HepG2 (cell line): ENCODE results near the gene SOX9. TPM values are rescaled to one million over a fixed set of nuclear protein-coding genes. Genes with fewer than 3 reads are reported as not detected.

Experiments
- ARID2 ChIP-seq: sonication (generic); formaldehyde crosslinking; IDR thresholded peaks from 2 replicates; pipeline ENCODE4 v1.8.1; 2022; ENCODE audit warnings: mild to moderate bottlenecking, missing genetic modification reagents, borderline replicate concordance
- HNF4A ChIP-seq: sonication (generic); formaldehyde crosslinking; IDR thresholded peaks from 2 replicates; pipeline ENCODE4 v1.4.0; 2020; ENCODE audit warnings: missing genetic modification reagents
- HNRNPL ChIP-seq: fragments of 200-400 bp; formaldehyde crosslinking; IDR thresholded peaks from 2 replicates; pipeline ENCODE4 v1.6.1; 2017; ENCODE audit warnings: mild to moderate bottlenecking, low read depth, low read length
- MAFG ChIP-seq: sonication (generic); formaldehyde crosslinking; IDR thresholded peaks from 2 replicates; pipeline ENCODE4 v1.5.1; 2020; ENCODE audit warnings: mild to moderate bottlenecking, missing genetic modification reagents
- MXD4 ChIP-seq: IDR thresholded peaks from 2 replicates; pipeline ENCODE4 v1.6.1; 2016; ENCODE audit warnings: mild to moderate bottlenecking, missing biosample characterization, missing genetic modification reagents
- MXI1 ChIP-seq: IDR thresholded peaks from 3 replicates; pipeline ENCODE4 v1.6.1; 2012; ENCODE audit warnings: low read depth, low read length, inconsistent platforms, borderline replicate concordance
- SMAD9 ChIP-seq: sonication (generic); formaldehyde crosslinking; IDR thresholded peaks from 2 replicates; pipeline ENCODE4 v1.5.1; 2020; ENCODE audit warnings: mild to moderate bottlenecking, missing genetic modification reagents
- SP4 ChIP-seq: sonication (generic); formaldehyde crosslinking; IDR thresholded peaks from 2 replicates; pipeline ENCODE4 v1.8.1; 2023; ENCODE audit warnings: mild to moderate bottlenecking, missing genetic modification reagents
- ZNF17 ChIP-seq: sonication (generic); formaldehyde crosslinking; IDR thresholded peaks from 2 replicates; pipeline ENCODE4 v1.5.0; 2020; ENCODE audit warnings: mild to moderate bottlenecking, missing genetic modification reagents
- ZNF335 ChIP-seq: sonication (generic); formaldehyde crosslinking; IDR thresholded peaks from 2 replicates; pipeline ENCODE4 v1.4.0; 2020; ENCODE audit warnings: missing genetic modification reagents
- ZNF431 ChIP-seq: sonication (generic); formaldehyde crosslinking; IDR thresholded peaks from 2 replicates; pipeline ENCODE4 v1.9.0; 2022; ENCODE audit warnings: missing genetic modification reagents, low read depth, mild to moderate bottlenecking, borderline replicate concordance
- ZNF432 ChIP-seq: sonication (generic); formaldehyde crosslinking; IDR thresholded peaks from 2 replicates; pipeline ENCODE4 v1.5.0; 2020; ENCODE audit warnings: missing genetic modification reagents, mild to moderate bottlenecking, borderline replicate concordance
- ZNF530 ChIP-seq: sonication (generic); formaldehyde crosslinking; IDR thresholded peaks from 2 replicates; pipeline ENCODE4 v1.5.0; 2020; ENCODE audit warnings: low read depth, mild to moderate bottlenecking, missing genetic modification reagents
- ZNF567 ChIP-seq: sonication (generic); formaldehyde crosslinking; IDR thresholded peaks from 2 replicates; pipeline ENCODE4 v1.8.1; 2023; ENCODE audit warnings: mild to moderate bottlenecking, missing genetic modification reagents, borderline replicate concordance
- ZNF570 ChIP-seq: sonication (generic); formaldehyde crosslinking; IDR thresholded peaks from 2 replicates; pipeline ENCODE4 v1.4.0; 2020; ENCODE audit warnings: mild to moderate bottlenecking, missing genetic modification reagents, borderline replicate concordance
- ZNF660 ChIP-seq: sonication (generic); formaldehyde crosslinking; IDR thresholded peaks from 2 replicates; pipeline ENCODE4 v1.5.1; 2020; ENCODE audit warnings: mild to moderate bottlenecking, low read depth, missing genetic modification reagents, borderline replicate concordance
- ZNF672 ChIP-seq: sonication (generic); formaldehyde crosslinking; IDR thresholded peaks from 2 replicates; pipeline ENCODE4 v1.8.1; 2022; ENCODE audit warnings: missing genetic modification reagents
- ZSCAN12 ChIP-seq: sonication (generic); formaldehyde crosslinking; IDR thresholded peaks from 2 replicates; pipeline ENCODE4 v1.9.0; 2021; ENCODE audit warnings: mild to moderate bottlenecking, missing genetic modification reagents
- polyA plus RNA-seq, 8 experiments: library from polyadenylated mRNA; depleted of rRNA in 3 of 8; stranded (reverse) in 7 of 8; unstranded in 1 of 8; fragments of >200 nt; fragmentation: Illumina TruSeq in 4 of 8; extraction: Trizol in 4 of 8; gene quantifications; 2 replicates each; pipeline versions ENCODE4 v1.2.1 to v1.2.3, GENCODE V29; 2011 to 2016; ENCODE audit warnings: low read depth in 4 of 8, missing spikeins in 1 of 8, mixed read lengths in 1 of 8; ENCODE audit not compliant: insufficient read depth in 1 of 8
- total RNA-seq, 5 experiments: library from RNA; depleted of rRNA; stranded (reverse); fragments of >200 nt; fragmentation: Illumina TruSeq; extraction: Trizol; gene quantifications; 2 replicates each; pipeline ENCODE4 v1.2.3, GENCODE V29; 2016; ENCODE audit warnings: low read depth in 1 of 5
- TF ChIP-seq, protein P1 (sequence below): sonication (generic); formaldehyde crosslinking; IDR thresholded peaks from 2 replicates; pipeline ENCODE4 v1.5.1; 2020; ENCODE audit warnings: mild to moderate bottlenecking, missing genetic modification reagents, moderate library complexity
- TF ChIP-seq, protein P2 (sequence below): sonication (generic); formaldehyde crosslinking; IDR thresholded peaks from 2 replicates; pipeline ENCODE4 v1.4.0; 2020; ENCODE audit warnings: mild to moderate bottlenecking, missing genetic modification reagents
- TF ChIP-seq, protein P3 (sequence below): sonication (generic); formaldehyde crosslinking; IDR thresholded peaks from 2 replicates; pipeline ENCODE4 v1.5.0; 2020; ENCODE audit warnings: mild to moderate bottlenecking, missing genetic modification reagents
- TF ChIP-seq, protein P4 (sequence below): sonication (generic); formaldehyde crosslinking; IDR thresholded peaks from 2 replicates; pipeline ENCODE4 v1.4.0; 2020; ENCODE audit warnings: missing genetic modification reagents

SOX9 gene
- total and polyA plus RNA-seq, 2 of the 13 experiments (the other 11 are each of a cell fraction or from before 2014, with no cell fraction given): 16.1 to 27.6 TPM

DNA sequence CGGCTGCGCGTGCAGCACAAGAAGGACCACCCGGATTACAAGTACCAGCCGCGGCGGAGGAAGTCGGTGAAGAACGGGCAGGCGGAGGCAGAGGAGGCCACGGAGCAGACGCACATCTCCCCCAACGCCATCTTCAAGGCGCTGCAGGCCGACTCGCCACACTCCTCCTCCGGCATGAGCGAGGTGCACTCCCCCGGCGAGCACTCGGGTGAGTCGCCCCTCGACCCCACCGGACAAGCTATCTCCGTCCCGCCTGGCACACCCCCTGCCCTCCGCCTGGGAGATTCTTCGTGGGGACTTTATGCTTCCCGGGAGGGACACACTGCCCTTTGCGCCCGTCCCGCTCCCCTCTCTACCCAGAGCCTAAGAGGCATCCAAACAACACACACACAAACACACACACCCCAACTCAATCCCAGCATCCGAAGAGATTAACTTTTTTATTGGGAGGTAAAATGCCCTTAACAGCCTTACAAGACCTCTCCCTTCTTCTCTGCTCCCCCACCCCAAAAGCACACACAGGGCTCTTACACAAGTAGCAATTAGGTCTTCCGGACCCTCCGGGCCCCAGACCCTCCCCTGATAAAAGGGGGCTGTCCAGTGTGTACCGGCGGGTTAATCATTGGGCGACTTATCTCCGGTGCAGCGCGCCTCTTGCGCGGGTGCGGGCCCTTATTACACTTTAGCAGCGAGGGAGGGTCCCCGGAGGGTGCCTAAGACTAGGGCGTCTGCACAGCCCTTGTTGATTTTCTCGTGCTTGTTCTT is 2.1 kb downstream of the SOX9 start (continued):
- TF ChIP-seq, protein P1, sequence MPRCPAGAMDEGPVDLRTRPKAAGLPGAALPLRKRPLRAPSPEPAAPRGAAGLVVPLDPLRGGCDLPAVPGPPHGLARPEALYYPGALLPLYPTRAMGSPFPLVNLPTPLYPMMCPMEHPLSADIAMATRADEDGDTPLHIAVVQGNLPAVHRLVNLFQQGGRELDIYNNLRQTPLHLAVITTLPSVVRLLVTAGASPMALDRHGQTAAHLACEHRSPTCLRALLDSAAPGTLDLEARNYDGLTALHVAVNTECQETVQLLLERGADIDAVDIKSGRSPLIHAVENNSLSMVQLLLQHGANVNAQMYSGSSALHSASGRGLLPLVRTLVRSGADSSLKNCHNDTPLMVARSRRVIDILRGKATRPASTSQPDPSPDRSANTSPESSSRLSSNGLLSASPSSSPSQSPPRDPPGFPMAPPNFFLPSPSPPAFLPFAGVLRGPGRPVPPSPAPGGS (CRISPR knock-in tag): peak; percentile 29; the same call in 1 of the 2 replicates
- peak; percentile 68 for TF ChIP-seq HNF4A (CRISPR knock-in tag)
- TF ChIP-seq HNRNPL: peak; percentile 95
- peak; percentile 50; the same call in 1 of the 2 replicates for TF ChIP-seq ARID2 (CRISPR knock-in tag)
- TF ChIP-seq ZNF567 (CRISPR knock-in tag): 0 out of 2 replicates have a peak, but pooled peaks have one; percentile 63
- TF ChIP-seq, protein P2, sequence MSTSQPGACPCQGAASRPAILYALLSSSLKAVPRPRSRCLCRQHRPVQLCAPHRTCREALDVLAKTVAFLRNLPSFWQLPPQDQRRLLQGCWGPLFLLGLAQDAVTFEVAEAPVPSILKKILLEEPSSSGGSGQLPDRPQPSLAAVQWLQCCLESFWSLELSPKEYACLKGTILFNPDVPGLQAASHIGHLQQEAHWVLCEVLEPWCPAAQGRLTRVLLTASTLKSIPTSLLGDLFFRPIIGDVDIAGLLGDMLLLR: no peak
- no peak for TF ChIP-seq ZNF335 (CRISPR knock-in tag)
- 0 out of 2 replicates have a peak, but pooled peaks have one; percentile 25 for TF ChIP-seq ZNF432 (CRISPR knock-in tag)
- no peak for TF ChIP-seq ZNF660
- no peak for TF ChIP-seq MAFG
- TF ChIP-seq SMAD9: no peak
- no peak for TF ChIP-seq ZNF570 (CRISPR knock-in tag)
- peak; percentile 15 for TF ChIP-seq SP4 (CRISPR knock-in tag)
- no peak for TF ChIP-seq ZNF17 (CRISPR knock-in tag)
- TF ChIP-seq, protein P3, sequence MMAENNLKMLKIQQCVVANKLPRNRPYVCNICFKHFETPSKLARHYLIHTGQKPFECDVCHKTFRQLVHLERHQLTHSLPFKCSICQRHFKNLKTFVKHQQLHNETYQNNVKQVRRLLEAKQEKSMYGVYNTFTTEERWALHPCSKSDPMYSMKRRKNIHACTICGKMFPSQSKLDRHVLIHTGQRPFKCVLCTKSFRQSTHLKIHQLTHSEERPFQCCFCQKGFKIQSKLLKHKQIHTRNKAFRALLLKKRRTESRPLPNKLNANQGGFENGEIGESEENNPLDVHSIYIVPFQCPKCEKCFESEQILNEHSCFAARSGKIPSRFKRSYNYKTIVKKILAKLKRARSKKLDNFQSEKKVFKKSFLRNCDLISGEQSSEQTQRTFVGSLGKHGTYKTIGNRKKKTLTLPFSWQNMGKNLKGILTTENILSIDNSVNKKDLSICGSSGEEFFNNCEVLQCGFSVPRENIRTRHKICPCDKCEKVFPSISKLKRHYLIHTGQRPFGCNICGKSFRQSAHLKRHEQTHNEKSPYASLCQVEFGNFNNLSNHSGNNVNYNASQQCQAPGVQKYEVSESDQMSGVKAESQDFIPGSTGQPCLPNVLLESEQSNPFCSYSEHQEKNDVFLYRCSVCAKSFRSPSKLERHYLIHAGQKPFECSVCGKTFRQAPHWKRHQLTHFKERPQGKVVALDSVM (CRISPR knock-in tag): 0 out of 2 replicates have a peak, but pooled peaks have one; percentile 31
- TF ChIP-seq ZSCAN12 (CRISPR knock-in tag): no peak
- TF ChIP-seq, protein P4, sequence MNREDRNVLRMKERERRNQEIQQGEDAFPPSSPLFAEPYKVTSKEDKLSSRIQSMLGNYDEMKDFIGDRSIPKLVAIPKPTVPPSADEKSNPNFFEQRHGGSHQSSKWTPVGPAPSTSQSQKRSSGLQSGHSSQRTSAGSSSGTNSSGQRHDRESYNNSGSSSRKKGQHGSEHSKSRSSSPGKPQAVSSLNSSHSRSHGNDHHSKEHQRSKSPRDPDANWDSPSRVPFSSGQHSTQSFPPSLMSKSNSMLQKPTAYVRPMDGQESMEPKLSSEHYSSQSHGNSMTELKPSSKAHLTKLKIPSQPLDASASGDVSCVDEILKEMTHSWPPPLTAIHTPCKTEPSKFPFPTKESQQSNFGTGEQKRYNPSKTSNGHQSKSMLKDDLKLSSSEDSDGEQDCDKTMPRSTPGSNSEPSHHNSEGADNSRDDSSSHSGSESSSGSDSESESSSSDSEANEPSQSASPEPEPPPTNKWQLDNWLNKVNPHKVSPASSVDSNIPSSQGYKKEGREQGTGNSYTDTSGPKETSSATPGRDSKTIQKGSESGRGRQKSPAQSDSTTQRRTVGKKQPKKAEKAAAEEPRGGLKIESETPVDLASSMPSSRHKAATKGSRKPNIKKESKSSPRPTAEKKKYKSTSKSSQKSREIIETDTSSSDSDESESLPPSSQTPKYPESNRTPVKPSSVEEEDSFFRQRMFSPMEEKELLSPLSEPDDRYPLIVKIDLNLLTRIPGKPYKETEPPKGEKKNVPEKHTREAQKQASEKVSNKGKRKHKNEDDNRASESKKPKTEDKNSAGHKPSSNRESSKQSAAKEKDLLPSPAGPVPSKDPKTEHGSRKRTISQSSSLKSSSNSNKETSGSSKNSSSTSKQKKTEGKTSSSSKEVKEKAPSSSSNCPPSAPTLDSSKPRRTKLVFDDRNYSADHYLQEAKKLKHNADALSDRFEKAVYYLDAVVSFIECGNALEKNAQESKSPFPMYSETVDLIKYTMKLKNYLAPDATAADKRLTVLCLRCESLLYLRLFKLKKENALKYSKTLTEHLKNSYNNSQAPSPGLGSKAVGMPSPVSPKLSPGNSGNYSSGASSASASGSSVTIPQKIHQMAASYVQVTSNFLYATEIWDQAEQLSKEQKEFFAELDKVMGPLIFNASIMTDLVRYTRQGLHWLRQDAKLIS: peak; percentile 96
- peak; percentile 59; the same call in 1 of the 2 replicates for TF ChIP-seq ZNF431 (CRISPR knock-in tag)
- TF ChIP-seq MXD4: peak; percentile 56; the same call in 1 of the 2 replicates
- TF ChIP-seq ZNF530 (CRISPR knock-in tag): no peak
- no peak for TF ChIP-seq ZNF672 (CRISPR knock-in tag)
- no peak for TF ChIP-seq MXI1
